NCI-H1694 treated with DMSO at 0.1 percent for 48 hours (cell line): ENCODE measurements around the gene PBX3.
A peak's percentile ranks its signal among the peaks of the same experiment; 100 is the strongest.

ENCODE experiments used
- DNase-seq: peaks from one replicate; lab custom pipeline; 2025; lab: John Stamatoyannopoulos, UW

Gene PBX3

DNA sequence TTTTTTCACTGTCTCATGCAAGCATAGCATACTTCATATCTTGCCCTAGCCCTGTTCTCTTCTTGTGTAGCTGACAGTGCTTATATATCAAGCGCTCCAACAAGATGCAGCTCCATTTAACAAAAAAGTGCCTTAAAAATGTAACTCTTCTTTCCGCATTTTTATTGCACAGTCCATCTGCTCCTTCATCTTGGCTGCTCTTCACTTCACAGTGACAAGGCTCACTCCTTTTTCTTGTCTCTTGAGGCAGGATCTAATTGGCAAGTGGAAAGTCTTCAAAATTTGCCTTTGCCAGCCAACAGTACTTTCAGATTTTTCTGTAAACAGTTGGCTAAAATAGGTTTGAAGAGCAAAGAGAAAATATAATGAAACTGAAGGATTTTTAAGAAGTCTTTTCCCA, 161.8 kb downstream of the PBX3 start:
- no peak for DNase-seq

GRCh38 chr9:125909459-125909858, 162.3 kb downstream of the PBX3 start:
- no peak for DNase-seq

DNA sequence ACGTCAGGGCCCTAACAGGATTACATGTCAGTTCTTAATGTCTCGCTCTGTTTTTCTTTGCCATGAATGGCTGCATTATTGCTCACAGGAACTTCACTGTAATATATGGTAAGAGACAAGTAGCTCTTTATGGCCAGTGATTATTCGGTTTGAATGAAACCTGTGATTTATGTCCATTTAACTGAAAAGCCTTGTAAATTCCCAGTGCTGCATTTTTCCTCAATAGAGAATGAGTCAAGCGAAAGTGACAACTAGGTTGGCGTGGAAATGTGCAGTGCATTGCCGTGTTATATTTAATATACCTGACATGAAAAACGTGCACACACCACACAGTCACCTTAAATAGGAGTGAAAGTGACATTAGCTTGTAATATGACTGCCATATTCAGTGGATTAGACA, 163.1 kb downstream of the PBX3 start:
- DNase-seq: no peak

DNA sequence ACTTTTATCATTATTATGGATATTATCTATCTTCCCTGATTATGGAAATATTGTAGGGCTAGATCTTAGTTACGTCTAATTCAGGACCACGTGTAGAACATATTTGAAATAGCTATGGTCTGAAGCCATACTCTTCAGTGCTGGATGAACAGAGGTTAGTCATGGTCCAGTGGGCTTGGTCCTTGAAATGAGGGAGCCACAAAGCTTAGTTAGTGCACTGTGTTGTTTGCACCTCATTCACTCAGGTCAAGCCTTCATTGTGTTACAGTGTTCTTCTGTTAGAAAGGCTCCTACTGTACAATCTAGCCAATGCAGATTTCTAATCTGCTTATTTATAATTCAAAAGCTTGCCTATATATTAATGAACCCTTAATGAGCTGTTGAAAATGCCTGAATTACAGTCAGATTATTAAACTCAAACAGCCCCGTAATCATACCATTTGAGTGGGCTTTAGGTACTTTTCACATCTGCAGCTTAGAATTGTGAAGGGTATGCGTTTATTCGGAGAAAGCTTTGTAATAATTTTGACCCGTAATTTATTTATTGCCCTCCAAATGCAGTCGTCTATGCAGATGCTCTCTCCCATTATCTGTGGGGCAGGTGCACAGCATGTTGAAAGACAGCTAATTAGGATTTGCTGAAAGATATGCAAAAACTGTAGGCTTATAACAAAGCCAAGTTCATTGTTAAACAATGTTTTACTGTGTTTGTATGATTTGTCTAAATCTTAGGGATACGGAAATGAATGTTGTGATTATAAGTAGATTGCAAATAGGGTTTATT, 164.9 kb downstream of the PBX3 start:
- peak; percentile 16 for DNase-seq

GRCh38 chr9:125912667-125913066, 165.5 kb downstream of the PBX3 start:
- no peak for DNase-seq

- no peak for DNase-seq
Measured at GRCh38 chr9:125913551-125913950, 166.4 kb downstream of the PBX3 start.

DNA sequence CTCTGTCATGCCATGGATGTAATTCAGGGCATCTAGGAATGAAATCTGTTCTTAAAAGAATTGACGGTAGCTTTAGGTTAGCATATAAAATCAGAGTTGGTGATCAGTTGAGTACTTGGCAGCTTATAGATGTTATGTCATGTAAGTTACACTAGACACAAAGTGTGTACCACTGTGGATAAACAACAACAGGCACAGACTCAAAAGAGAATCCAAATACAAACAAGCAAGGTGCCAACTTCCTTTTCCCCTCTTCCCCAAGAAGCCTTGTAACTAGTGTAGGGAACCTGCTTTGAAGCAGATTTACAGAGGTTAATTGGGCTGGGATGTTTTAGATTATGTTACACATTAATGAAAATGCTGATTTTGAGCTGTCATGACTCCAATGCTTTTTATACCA, 167.2 kb downstream of the PBX3 start:
- no peak for DNase-seq

DNA sequence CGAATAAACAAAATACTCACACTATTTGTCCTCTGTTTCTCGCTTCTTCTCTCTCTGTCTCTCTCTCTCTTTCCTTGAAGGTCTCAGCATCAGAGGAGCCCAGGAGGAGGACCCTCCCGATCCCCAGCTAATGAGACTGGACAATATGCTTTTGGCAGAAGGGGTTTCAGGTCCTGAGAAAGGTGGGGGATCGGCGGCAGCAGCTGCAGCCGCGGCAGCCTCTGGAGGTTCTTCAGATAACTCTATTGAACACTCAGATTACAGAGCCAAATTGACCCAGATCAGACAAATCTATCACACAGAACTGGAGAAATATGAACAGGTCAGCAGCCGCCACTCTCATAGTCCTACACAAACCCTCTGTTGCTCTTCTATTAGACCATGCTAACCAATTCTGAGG, 168.4 kb downstream of the PBX3 start:
- no peak for DNase-seq

- no peak for DNase-seq
Measured at GRCh38 chr9:125919565-125919964, 172.4 kb downstream of the PBX3 start.

- no peak for DNase-seq
Measured at GRCh38 chr9:125920402-125920801, 173.2 kb downstream of the PBX3 start.

GRCh38 chr9:125922854-125923253, 175.7 kb downstream of the PBX3 start:
- DNase-seq: no peak

DNA sequence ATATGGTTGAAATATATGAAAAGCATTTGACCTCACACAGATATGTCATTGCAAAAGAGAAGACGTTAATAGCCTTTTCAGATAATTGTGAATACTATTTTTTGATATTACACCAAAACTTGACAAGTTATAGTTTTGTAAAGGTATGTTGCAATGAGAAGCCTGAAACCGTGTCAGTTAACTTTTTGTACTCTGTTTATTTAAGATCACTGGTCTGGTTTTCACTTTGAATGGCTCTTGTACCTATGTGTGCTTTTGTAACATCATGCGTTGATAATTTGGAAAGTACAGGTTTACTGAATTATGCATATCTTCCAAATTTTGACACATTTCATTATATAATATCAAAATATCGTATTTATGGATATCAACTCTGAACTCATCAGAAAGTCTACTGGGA, 177.2 kb downstream of the PBX3 start:
- no peak for DNase-seq

- DNase-seq: no peak
Measured at GRCh38 chr9:125926936-125927335, 179.8 kb downstream of the PBX3 start.

DNA sequence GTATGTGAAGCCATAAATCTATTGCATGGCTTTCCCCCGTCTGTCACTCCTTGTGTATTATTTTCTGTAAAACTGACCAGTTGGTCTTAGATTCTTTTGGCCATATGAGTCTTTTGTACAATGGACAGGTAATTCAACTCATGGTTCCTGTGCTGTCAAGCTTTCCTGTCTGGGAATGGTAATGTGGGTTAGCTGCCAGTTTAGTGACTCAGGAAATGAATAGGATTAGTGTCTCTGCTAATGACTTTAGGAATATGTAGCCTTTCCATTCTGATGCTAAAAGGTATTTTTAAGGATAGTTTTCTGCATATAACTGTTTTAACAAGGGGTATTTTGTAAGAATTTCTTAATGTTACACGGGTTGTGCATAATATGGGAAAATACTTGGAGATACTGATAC, 182.7 kb downstream of the PBX3 start:
- DNase-seq: no peak

DNA sequence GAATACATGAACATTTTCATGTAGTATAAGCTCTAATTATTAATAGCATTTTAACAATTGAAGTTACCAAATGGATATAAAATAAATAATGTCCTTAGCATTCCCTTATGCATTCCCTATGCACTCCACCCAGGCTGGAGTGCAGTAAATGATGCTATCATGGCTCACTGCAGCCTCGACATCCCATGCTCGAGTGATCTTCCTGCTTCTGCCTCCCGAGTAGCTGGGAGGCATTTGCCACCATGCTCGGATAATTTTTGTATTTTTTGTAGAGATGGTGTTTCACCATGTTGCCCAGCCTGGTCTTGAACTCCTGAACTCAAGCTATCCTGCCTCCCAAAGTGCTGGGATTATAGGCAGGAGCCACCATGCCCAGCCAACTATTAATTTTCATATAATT, 184.0 kb downstream of the PBX3 start:
- DNase-seq: no peak

DNA sequence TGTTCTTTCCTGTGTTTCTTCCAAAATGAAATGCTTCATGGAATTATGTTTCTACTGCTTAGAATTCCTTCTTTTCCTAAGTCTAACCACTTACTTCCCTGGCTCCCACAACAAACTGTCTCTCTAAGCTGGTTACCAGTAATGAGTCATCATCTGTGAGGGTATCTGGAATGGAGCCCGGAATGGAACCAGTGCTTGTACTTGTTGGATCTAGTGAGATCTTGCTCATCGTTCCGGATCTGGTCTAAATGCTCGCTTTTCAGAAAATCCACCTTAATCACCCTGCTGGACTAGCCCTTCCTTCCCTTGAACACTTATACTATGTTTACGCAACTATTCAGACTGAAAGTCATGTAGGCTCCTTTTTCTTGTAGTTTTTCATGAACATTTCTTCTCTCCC, 184.8 kb downstream of the PBX3 start:
- DNase-seq: peak; percentile 24

GRCh38 chr9:125932746-125933455, 185.7 kb downstream of the PBX3 start:
- DNase-seq: no peak

GRCh38 chr9:125942125-125942524, 195.0 kb downstream of the PBX3 start:
- no peak for DNase-seq

GRCh38 chr9:125943831-125944230, 196.7 kb downstream of the PBX3 start:
- DNase-seq: no peak

- no peak for DNase-seq
Measured at GRCh38 chr9:125946397-125946796, 199.2 kb downstream of the PBX3 start.

- DNase-seq: no peak
Measured at GRCh38 chr9:125948887-125949596, 201.9 kb downstream of the PBX3 start.

DNA sequence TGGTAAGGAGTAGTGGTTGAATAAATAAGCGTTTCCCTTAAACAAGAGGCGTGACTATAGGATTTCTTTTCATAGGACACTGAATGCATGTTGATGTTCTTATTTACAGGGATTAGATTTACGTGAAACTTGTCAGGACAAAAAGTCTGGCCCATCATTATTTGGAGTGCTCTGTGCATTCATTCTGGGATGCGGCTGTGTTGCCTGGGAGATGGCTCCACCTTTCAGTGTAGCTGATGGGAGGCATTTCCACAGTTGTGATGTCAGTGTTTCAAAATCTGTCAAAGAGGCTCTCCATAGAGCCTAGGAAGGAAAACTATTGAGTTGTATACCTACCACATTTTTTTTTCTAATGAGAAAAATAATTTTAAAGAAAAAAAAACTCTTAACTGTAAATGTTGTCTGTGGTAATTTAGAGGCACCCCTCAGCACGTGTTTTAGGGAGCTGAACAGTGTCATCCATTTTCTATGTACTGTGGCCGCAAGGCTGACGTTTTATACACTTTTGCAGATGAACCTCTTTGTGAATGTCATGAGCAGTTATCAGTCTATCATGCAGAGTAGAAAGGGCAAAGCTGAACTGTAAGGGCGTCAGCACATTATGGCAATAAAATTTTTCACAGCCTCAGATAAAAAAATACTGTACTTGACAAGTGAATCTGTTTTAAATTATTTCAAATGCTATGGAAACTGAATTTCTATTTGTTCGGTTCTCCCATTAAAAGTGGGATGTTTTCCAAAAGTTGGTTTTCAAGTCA, 202.7 kb downstream of the PBX3 start:
- DNase-seq: no peak
